Keratinocyte (primary cell): ENCODE data around the gene BTNL8. TPM values are rescaled to one million over a fixed set of nuclear protein-coding genes. Genes with fewer than 3 reads are reported as not detected.

Experiments
- DNase-seq: peaks from one replicate; pipeline ENCODE4 v3.0.0-alpha.2; 2011; ENCODE audit warnings: low read depth, missing footprints, low spot score
- FAIRE-seq: peaks from 2 replicates; lab custom pipeline; 2011; peaks lifted over from hg19 to GRCh38; lab: Jason Lieb, UNC
- H2AFZ ChIP-seq: 2 replicates; pipeline ENCODE4 v1.6.0; 2012; ENCODE audit warnings: low read length, control low read depth, inconsistent platforms; ENCODE audit not compliant: control insufficient read depth
- H3K27ac ChIP-seq: 2 replicates; pipeline ENCODE4 v1.5.1; 2011; ENCODE audit warnings: low read length; ENCODE audit not compliant: control insufficient read depth, insufficient read depth
- H3K27me3 ChIP-seq: 3 replicates; pipeline ENCODE4 v1.6.0; 2011; ENCODE audit warnings: low read length; ENCODE audit not compliant: control insufficient read depth, insufficient read depth; ENCODE audit errors: extremely low read depth
- H3K36me3 ChIP-seq, 2 experiments: 2 replicates in 1 of 2; 3 replicates in 1 of 2; pipeline ENCODE4 v1.5.1; 2011; ENCODE audit warnings: low read length in 2 of 2, mild to moderate bottlenecking in 1 of 2; ENCODE audit not compliant: control insufficient read depth in 2 of 2, insufficient read depth in 2 of 2; ENCODE audit errors: extremely low read depth in 1 of 2
- H3K4me1 ChIP-seq: 3 replicates; pipeline ENCODE4 v1.5.1; 2011; ENCODE audit warnings: low read length; ENCODE audit not compliant: control insufficient read depth, insufficient read depth; ENCODE audit errors: extremely low read depth
- H3K4me2 ChIP-seq: 3 replicates; pipeline ENCODE4 v1.6.0; 2011; ENCODE audit warnings: low read depth, low read length; ENCODE audit not compliant: control insufficient read depth, insufficient read depth; ENCODE audit errors: extremely low read depth
- H3K4me3 ChIP-seq, 3 experiments: fragments of 200-600 bp in 1 of 3; sonication (generic) in 1 of 3; 2 replicates in 2 of 3; 3 replicates in 1 of 3; pipeline ENCODE4 v1.5.1; 2011 to 2016; ENCODE audit warnings: low read length in 3 of 3, mild to moderate bottlenecking in 3 of 3, control low read depth in 2 of 3, inconsistent platforms in 1 of 3, low read depth in 1 of 3, mixed read lengths in 1 of 3, mixed run types in 1 of 3, moderate library complexity in 1 of 3; ENCODE audit not compliant: control insufficient read depth in 2 of 3, insufficient read depth in 2 of 3; ENCODE audit errors: extremely low read depth in 1 of 3
- H3K79me2 ChIP-seq: 2 replicates; pipeline ENCODE4 v1.6.0; 2012; ENCODE audit warnings: low read length; ENCODE audit not compliant: control insufficient read depth, insufficient read depth
- H3K9ac ChIP-seq: 3 replicates; pipeline ENCODE4 v1.6.0; 2011; ENCODE audit warnings: low read length; ENCODE audit not compliant: control insufficient read depth, insufficient read depth; ENCODE audit errors: extremely low read depth
- H3K9me1 ChIP-seq: 3 replicates; pipeline ENCODE4 v1.6.0; 2011; ENCODE audit warnings: low read length; ENCODE audit not compliant: control insufficient read depth, insufficient read depth; ENCODE audit errors: extremely low read depth
- H3K9me3 ChIP-seq: 2 replicates; pipeline ENCODE4 v1.5.1; 2012; ENCODE audit warnings: low read depth, low read length; ENCODE audit not compliant: control insufficient read depth
- H4K20me1 ChIP-seq: 3 replicates; pipeline ENCODE4 v1.6.0; 2011; ENCODE audit warnings: low read length; ENCODE audit not compliant: control insufficient read depth, insufficient read depth; ENCODE audit errors: extremely low read depth
- EZH2 ChIP-seq: IDR thresholded peaks from one replicate; pipeline ENCODE4 v1.6.1; 2012; ENCODE audit warnings: inconsistent platforms, mild to moderate bottlenecking, low read length, moderate library complexity
- dilution Hi-C: fragments of 300-500 bp; cut with MboI; formaldehyde crosslinking; loops from one replicate; pipeline ENCODE4 v1.7.0; 2020; ENCODE audit warnings: low sequenced_read_pairs; ENCODE audit not compliant: extremely low pct_ligation_motif_present
- polyA plus RNA-seq, 5 experiments: library from polyadenylated mRNA; depleted of rRNA in 3 of 5; stranded (reverse) in 3 of 5; stranded (forward) in 1 of 5; unstranded in 1 of 5; fragments of >200 nt; gene quantifications; 1 replicate in 1 of 5; 2 replicates in 3 of 5; 3 replicates in 1 of 5; pipeline versions ENCODE4 v1.2.1 to v1.2.3, GENCODE V29; 2011 to 2012; ENCODE audit warnings: missing spikeins in 2 of 5, low read depth in 1 of 5, low replicate concordance in 1 of 5
- TF ChIP-seq, protein P1 (sequence below), 3 experiments: IDR thresholded peaks in 1 of 3; conservative IDR thresholded peaks in 1 of 3; optimal IDR thresholded peaks in 1 of 3; 2 replicates in 2 of 3; 3 replicates in 1 of 3; pipeline versions ENCODE3 to v1.5.1; 2011; ENCODE audit warnings: low read length in 3 of 3, mild to moderate bottlenecking in 3 of 3, moderate library complexity in 2 of 3, control low read depth in 1 of 3, inconsistent platforms in 1 of 3; ENCODE audit not compliant: insufficient read depth in 2 of 3; ENCODE audit errors: extremely low read depth in 1 of 3

The BTNL8 gene
- polyA plus RNA-seq, 1 donor (not counting 4 experiments of a cell fraction or from before 2014, with no cell fraction given), result not detected

GRCh38 chr5:180901319-180902009, 2.5 kb downstream of the BTNL8 start:
- Histone ChIP-seq H3K4me2 (no peak overlapping the region), H3K36me3 (no peaks in the 10 kb centered on the region), H3K4me1 (no peaks in the 10 kb centered on the region), H3K79me2 (no peaks in the 10 kb centered on the region), H4K20me1 (no peaks in the 10 kb centered on the region), H3K27me3 (no peaks in the 10 kb centered on the region), H3K9me3 (no peaks in the 10 kb centered on the region), H2AFZ (no peak overlapping the region), H3K9ac (no peak overlapping the region), H3K9me1 (no peaks in the 10 kb centered on the region), H3K4me3 (no peak overlapping the region), H3K27ac (no peak overlapping the region)
- FAIRE-seq, result no peak
- dilution Hi-C loops, result no loop called here
- DNase-seq, result no peak
- no peak for TF ChIP-seq EZH2
- TF ChIP-seq, protein P1, sequence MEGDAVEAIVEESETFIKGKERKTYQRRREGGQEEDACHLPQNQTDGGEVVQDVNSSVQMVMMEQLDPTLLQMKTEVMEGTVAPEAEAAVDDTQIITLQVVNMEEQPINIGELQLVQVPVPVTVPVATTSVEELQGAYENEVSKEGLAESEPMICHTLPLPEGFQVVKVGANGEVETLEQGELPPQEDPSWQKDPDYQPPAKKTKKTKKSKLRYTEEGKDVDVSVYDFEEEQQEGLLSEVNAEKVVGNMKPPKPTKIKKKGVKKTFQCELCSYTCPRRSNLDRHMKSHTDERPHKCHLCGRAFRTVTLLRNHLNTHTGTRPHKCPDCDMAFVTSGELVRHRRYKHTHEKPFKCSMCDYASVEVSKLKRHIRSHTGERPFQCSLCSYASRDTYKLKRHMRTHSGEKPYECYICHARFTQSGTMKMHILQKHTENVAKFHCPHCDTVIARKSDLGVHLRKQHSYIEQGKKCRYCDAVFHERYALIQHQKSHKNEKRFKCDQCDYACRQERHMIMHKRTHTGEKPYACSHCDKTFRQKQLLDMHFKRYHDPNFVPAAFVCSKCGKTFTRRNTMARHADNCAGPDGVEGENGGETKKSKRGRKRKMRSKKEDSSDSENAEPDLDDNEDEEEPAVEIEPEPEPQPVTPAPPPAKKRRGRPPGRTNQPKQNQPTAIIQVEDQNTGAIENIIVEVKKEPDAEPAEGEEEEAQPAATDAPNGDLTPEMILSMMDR (optimal IDR thresholded peaks at IDR 0.05 in 1 of 3, IDR thresholded peaks at IDR 0.05 in 1 of 3, conservative IDR thresholded peaks at IDR 0.05 in 1 of 3; ENCODE audit: extremely low read depth in 1 of 3, insufficient read depth in 2 of 3, low read length in 3 of 3), result no peak

DNA sequence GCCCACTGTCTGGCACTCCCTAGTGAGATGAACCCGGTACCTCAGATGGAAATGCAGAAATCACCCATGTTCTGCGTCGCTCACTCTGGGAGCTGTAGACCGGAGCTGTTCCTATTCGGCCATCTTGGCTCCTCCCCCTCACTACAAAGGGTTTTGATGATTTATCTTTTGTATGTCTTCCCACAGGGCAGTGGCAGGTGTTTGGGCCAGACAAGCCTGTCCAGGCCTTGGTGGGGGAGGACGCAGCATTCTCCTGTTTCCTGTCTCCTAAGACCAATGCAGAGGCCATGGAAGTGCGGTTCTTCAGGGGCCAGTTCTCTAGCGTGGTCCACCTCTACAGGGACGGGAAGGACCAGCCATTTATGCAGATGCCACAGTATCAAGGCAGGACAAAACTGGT, 9.4 kb downstream of the BTNL8 start:
- Histone ChIP-seq H3K79me2 (no peaks in the 10 kb centered on the region), H3K9ac (no peak overlapping the region), H3K9me1 (no peaks in the 10 kb centered on the region), H4K20me1 (no peaks in the 10 kb centered on the region), H3K27me3 (no peaks in the 10 kb centered on the region), H3K4me2 (no peak overlapping the region), H3K4me3 (no peak overlapping the region), H3K4me1 (no peaks in the 10 kb centered on the region), H3K36me3 (no peaks in the 10 kb centered on the region), H3K9me3 (no peaks in the 10 kb centered on the region), H2AFZ (no peak overlapping the region), H3K27ac (no peak overlapping the region)
- FAIRE-seq (no peak), DNase-seq (no peak)
- TF ChIP-seq EZH2, result no peak
- TF ChIP-seq, protein P1 (optimal IDR thresholded peaks at IDR 0.05 in 1 of 3, IDR thresholded peaks at IDR 0.05 in 1 of 3, conservative IDR thresholded peaks at IDR 0.05 in 1 of 3; ENCODE audit: extremely low read depth in 1 of 3, insufficient read depth in 2 of 3, low read length in 3 of 3), result no peak
- dilution Hi-C loops, result no loop called here
